Astrocyte (in vitro differentiated cells and primary cell): ENCODE data around the gene GNAQ.

Source experiments
- EZH2 ChIP-seq: IDR thresholded peaks from 2 replicates; pipeline ENCODE4 v1.6.1; 2012; ENCODE audit warnings: mild to moderate bottlenecking, low read length, inconsistent platforms; ENCODE audit not compliant: insufficient read depth
- TF ChIP-seq, protein P1 (sequence below): IDR thresholded peaks from 2 replicates; pipeline ENCODE4 v1.5.1; 2011; ENCODE audit warnings: low read depth, mild to moderate bottlenecking, inconsistent platforms, low read length, moderate library complexity; ENCODE audit not compliant: insufficient read depth

DNA sequence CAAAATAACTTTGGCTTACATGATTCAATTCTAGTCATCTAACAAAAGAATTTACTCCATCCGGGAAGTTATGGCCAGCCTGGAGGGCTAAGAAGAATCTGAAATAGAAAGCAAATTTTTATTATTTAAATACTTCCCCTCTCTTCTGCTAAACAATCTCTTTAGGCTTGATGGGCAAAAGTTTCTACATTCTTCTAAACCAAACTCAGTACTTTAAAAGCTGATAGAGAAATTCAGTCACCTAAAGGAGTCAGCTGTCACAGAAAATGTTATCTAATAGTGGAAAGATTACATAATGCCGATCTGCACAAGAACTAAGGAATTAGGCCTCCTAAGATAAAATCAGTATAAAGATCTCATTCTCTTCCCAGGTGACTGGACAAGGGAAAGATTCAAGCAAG, 32.4 kb downstream of the GNAQ start:
- TF ChIP-seq, protein P1, sequence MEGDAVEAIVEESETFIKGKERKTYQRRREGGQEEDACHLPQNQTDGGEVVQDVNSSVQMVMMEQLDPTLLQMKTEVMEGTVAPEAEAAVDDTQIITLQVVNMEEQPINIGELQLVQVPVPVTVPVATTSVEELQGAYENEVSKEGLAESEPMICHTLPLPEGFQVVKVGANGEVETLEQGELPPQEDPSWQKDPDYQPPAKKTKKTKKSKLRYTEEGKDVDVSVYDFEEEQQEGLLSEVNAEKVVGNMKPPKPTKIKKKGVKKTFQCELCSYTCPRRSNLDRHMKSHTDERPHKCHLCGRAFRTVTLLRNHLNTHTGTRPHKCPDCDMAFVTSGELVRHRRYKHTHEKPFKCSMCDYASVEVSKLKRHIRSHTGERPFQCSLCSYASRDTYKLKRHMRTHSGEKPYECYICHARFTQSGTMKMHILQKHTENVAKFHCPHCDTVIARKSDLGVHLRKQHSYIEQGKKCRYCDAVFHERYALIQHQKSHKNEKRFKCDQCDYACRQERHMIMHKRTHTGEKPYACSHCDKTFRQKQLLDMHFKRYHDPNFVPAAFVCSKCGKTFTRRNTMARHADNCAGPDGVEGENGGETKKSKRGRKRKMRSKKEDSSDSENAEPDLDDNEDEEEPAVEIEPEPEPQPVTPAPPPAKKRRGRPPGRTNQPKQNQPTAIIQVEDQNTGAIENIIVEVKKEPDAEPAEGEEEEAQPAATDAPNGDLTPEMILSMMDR = no peak
- TF ChIP-seq EZH2 = no peak
